Measurements from ENCODE around the gene BTN2A1. TPM values are rescaled to one million over a fixed set of nuclear protein-coding genes. Genes with fewer than 3 reads are reported as not detected.

The BTN2A1 gene
- total and polyA plus RNA-seq, 8 donors: 3.7 to 15.3 (median 7.6) TPM

GRCh38 chr6:26487466-26487865 is 29.7 kb downstream of the BTN2A1 start:
- no peaks in the 10 kb centered on the region for H3K4me1 ChIP-seq
- H3K27me3 ChIP-seq: no peaks in the 10 kb centered on the region
- H3K9me3 ChIP-seq: no peaks in the 10 kb centered on the region
- H3K27ac ChIP-seq: no peak overlapping the region
- no peak overlapping the region for H3K4me3 ChIP-seq
- TF ChIP-seq CTCF (IDR thresholded peaks at IDR 0.05): no peak
- DNase-seq (no peak), FAIRE-seq (no peak), ATAC-seq (no peak)
- intact Hi-C loops (cut with DNase I): no loop called here
- 88 to 92% methylated on average over 1 of the region's 1 CpG for WGBS, 2 donors
- no peaks in the 10 kb centered on the region for H3K36me3 ChIP-seq

- WGBS, 2 donors: 72 to 83% methylated on average over 8 of the region's 8 CpGs
- H3K4me1 ChIP-seq: no peaks in the 10 kb centered on the region
- no peaks in the 10 kb centered on the region for H3K9me3 ChIP-seq
- intact Hi-C loops (cut with DNase I): no loop called here
- FAIRE-seq (no peak), DNase-seq (no peak), ATAC-seq (no peak)
- H3K27me3 ChIP-seq: no peaks in the 10 kb centered on the region
- no peak for TF ChIP-seq CTCF (IDR thresholded peaks at IDR 0.05)
- no peak overlapping the region for H3K27ac ChIP-seq
- H3K4me3 ChIP-seq: no peak overlapping the region
- no peaks in the 10 kb centered on the region for H3K36me3 ChIP-seq
Measured at GRCh38 chr6:26489996-26490964, 32.5 kb downstream of the BTN2A1 start.

GRCh38 chr6:26491604-26492003 is 33.8 kb downstream of the BTN2A1 start:
- Histone ChIP-seq H3K27me3 (no peaks in the 10 kb centered on the region), H3K27ac (no peak overlapping the region), H3K4me3 (no peak overlapping the region), H3K9me3 (no peaks in the 10 kb centered on the region), H3K36me3 (no peaks in the 10 kb centered on the region), H3K4me1 (no peaks in the 10 kb centered on the region)
- WGBS, 2 donors: 63 to 72% methylated on average over 5 of the region's 5 CpGs
- no peak for FAIRE-seq
- intact Hi-C loops (cut with DNase I): no loop called here
- no peak for TF ChIP-seq CTCF (IDR thresholded peaks at IDR 0.05)
- DNase-seq: no peak
- no peak for ATAC-seq

GRCh38 chr6:26493258-26493657 is 35.5 kb downstream of the BTN2A1 start:
- WGBS, 2 donors: 90 to 96% methylated on average over 2 of the region's 2 CpGs
- H3K4me1 ChIP-seq: no peaks in the 10 kb centered on the region
- H3K9me3 ChIP-seq: no peaks in the 10 kb centered on the region
- intact Hi-C loops (cut with DNase I): no loop called here
- H3K27ac ChIP-seq: no peak overlapping the region
- FAIRE-seq (no peak), DNase-seq (no peak), ATAC-seq (no peak)
- H3K4me3 ChIP-seq: no peak overlapping the region
- H3K36me3 ChIP-seq: no peaks in the 10 kb centered on the region
- no peaks in the 10 kb centered on the region for H3K27me3 ChIP-seq
- TF ChIP-seq CTCF (IDR thresholded peaks at IDR 0.05): no peak

GRCh38 chr6:26494117-26494516 is 36.4 kb downstream of the BTN2A1 start:
- WGBS, 2 donors: 69 to 75% methylated on average over 3 of the region's 3 CpGs
- no peaks in the 10 kb centered on the region for H3K36me3 ChIP-seq
- TF ChIP-seq CTCF (IDR thresholded peaks at IDR 0.05): no peak
- DNase-seq: no peak
- intact Hi-C loops (cut with DNase I): no loop called here
- H3K27ac ChIP-seq: no peak overlapping the region
- no peaks in the 10 kb centered on the region for H3K27me3 ChIP-seq
- H3K4me1 ChIP-seq: no peaks in the 10 kb centered on the region
- no peak overlapping the region for H3K4me3 ChIP-seq
- no peaks in the 10 kb centered on the region for H3K9me3 ChIP-seq
- ATAC-seq: no peak
- FAIRE-seq: no peak

Measured in pancreas (tissue), 10 donors.